ENCODE data around the gene KLHL22.

KLHL22 gene

DNA sequence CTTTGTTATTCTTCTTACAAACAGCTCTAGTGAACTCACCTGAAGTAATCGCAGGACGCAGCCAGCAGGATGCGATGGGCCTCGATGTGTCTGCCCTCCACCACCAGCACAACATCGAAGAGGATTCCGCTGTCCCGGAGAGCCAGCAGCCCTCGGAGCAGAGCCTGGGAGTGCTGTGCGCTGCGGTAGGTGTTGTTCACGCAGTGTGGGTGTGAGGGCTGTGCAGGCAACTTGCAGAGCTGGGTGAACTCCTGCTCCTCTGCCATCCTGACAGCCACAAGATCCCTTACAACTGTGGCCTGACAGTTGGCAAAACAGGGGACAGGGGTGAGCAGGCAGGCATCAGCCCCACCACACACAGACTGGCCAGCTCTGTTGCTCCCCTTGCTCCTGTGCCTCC is 6.6 kb downstream of the KLHL22 start:
- no peak overlapping the region for H2AFZ ChIP-seq (ENCODE audit: low read depth, low read length)
- H3K4me1 ChIP-seq (ENCODE audit: insufficient read depth, low read length) = no peaks in the 10 kb centered on the region
- peaks cover 53% of the 10 kb centered on the region for H3K79me2 ChIP-seq (ENCODE audit: insufficient read depth, low read length)
- ATAC-seq (ENCODE audit: insufficient read depth, low read depth) (no peak), DNase-seq (no peak)
- peaks cover 14% of the 10 kb centered on the region; the same call in 1 of the 2 replicates for H3K36me3 ChIP-seq (ENCODE audit: insufficient read depth, low read length)
- no peak overlapping the region for H3K27ac ChIP-seq (ENCODE audit: low read length)
- no peak overlapping the region for H3K9ac ChIP-seq (ENCODE audit: low read depth, low read length)
- no peaks in the 10 kb centered on the region for H3K27me3 ChIP-seq (ENCODE audit: insufficient read depth, low read length, poor library complexity)
- no peak overlapping the region for H3K4me2 ChIP-seq (ENCODE audit: insufficient read depth, low read length)
- no peaks in the 10 kb centered on the region for H3K9me3 ChIP-seq (ENCODE audit: insufficient read depth, low read length, severe bottlenecking)
- H4K20me1 ChIP-seq (ENCODE audit: insufficient read depth, low read length) = peaks cover 25% of the 10 kb centered on the region
- TF ChIP-seq EZH2 (IDR thresholded peaks at IDR 0.05; ENCODE audit: borderline replicate concordance, low read depth, low read length, severe bottlenecking) = no peak
- TF ChIP-seq, protein P1, sequence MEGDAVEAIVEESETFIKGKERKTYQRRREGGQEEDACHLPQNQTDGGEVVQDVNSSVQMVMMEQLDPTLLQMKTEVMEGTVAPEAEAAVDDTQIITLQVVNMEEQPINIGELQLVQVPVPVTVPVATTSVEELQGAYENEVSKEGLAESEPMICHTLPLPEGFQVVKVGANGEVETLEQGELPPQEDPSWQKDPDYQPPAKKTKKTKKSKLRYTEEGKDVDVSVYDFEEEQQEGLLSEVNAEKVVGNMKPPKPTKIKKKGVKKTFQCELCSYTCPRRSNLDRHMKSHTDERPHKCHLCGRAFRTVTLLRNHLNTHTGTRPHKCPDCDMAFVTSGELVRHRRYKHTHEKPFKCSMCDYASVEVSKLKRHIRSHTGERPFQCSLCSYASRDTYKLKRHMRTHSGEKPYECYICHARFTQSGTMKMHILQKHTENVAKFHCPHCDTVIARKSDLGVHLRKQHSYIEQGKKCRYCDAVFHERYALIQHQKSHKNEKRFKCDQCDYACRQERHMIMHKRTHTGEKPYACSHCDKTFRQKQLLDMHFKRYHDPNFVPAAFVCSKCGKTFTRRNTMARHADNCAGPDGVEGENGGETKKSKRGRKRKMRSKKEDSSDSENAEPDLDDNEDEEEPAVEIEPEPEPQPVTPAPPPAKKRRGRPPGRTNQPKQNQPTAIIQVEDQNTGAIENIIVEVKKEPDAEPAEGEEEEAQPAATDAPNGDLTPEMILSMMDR (IDR thresholded peaks at IDR 0.05; ENCODE audit: borderline replicate concordance, extremely low read depth, low read length, poor library complexity, severe bottlenecking) = no peak
- no peak overlapping the region for H3K4me3 ChIP-seq (ENCODE audit: low read depth in 1 of 2, low read length in 2 of 2)

DNA sequence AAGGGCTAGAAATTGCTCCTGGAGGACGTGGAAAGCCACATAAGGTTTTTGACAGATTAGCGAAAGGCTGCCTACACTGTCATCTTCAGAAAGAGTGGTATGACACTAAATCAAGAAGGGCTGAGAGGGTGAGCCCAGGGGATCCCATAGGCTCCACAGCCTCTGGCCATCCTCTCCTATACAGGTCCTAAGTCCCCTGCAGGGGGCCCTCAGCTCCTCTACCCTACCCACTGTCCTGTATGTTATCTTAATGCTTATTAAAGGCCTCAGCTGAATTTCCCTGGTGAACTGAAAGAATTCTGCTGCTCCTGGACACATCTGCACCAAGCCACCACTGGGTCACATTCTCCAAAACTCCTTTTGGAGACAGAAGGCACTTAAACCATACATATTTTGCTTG is 7.9 kb downstream of the KLHL22 start:
- Histone ChIP-seq H3K9ac (ENCODE audit: low read depth, low read length) (no peak overlapping the region), H2AFZ (ENCODE audit: low read depth, low read length) (no peak overlapping the region), H3K79me2 (ENCODE audit: insufficient read depth, low read length) (peaks cover 42% of the 10 kb centered on the region), H4K20me1 (ENCODE audit: insufficient read depth, low read length) (peaks cover 27% of the 10 kb centered on the region), H3K9me3 (ENCODE audit: insufficient read depth, low read length, severe bottlenecking) (no peaks in the 10 kb centered on the region), H3K4me1 (ENCODE audit: insufficient read depth, low read length) (no peaks in the 10 kb centered on the region), H3K36me3 (ENCODE audit: insufficient read depth, low read length) (peaks cover 23% of the 10 kb centered on the region), H3K4me3 (ENCODE audit: low read depth in 1 of 2, low read length in 2 of 2) (no peak overlapping the region), H3K27me3 (ENCODE audit: insufficient read depth, low read length, poor library complexity) (no peaks in the 10 kb centered on the region), H3K27ac (ENCODE audit: low read length) (no peak overlapping the region), H3K4me2 (ENCODE audit: insufficient read depth, low read length) (no peak overlapping the region)
- ATAC-seq (ENCODE audit: insufficient read depth, low read depth) (no peak), DNase-seq (no peak)
- TF ChIP-seq EZH2 (IDR thresholded peaks at IDR 0.05; ENCODE audit: borderline replicate concordance, low read depth, low read length, severe bottlenecking) = no peak
- TF ChIP-seq, protein P1 (IDR thresholded peaks at IDR 0.05; ENCODE audit: borderline replicate concordance, extremely low read depth, low read length, poor library complexity, severe bottlenecking) = no peak

DNA sequence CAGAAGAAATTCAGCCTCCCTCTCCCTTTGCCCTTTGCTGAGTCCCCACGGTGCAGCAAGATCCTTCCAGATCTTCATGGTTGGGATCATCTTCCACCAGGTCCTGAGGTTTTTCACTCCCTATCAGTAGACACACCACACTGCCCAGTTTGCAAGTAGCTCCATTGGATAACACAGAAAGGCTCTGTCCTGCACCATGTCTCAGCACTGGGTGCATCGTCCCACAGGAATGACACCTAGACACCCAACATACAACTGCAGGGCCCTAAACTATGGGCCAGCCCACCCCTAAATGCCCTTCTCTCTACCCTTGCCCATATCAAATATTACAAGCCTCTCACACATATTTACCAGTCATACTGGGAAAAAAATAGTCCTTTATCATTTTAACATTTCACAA is 9.4 kb downstream of the KLHL22 start:
- H3K27ac ChIP-seq (ENCODE audit: low read length) = no peak overlapping the region
- TF ChIP-seq EZH2 (IDR thresholded peaks at IDR 0.05; ENCODE audit: borderline replicate concordance, low read depth, low read length, severe bottlenecking) = no peak
- TF ChIP-seq, protein P1 (IDR thresholded peaks at IDR 0.05; ENCODE audit: borderline replicate concordance, extremely low read depth, low read length, poor library complexity, severe bottlenecking) = no peak
- no peaks in the 10 kb centered on the region for H3K4me1 ChIP-seq (ENCODE audit: insufficient read depth, low read length)
- no peak overlapping the region for H3K4me3 ChIP-seq (ENCODE audit: low read depth in 1 of 2, low read length in 2 of 2)
- no peak for ATAC-seq (ENCODE audit: insufficient read depth, low read depth)
- no peak overlapping the region for H2AFZ ChIP-seq (ENCODE audit: low read depth, low read length)
- no peaks in the 10 kb centered on the region for H3K9me3 ChIP-seq (ENCODE audit: insufficient read depth, low read length, severe bottlenecking)
- H3K27me3 ChIP-seq (ENCODE audit: insufficient read depth, low read length, poor library complexity) = no peaks in the 10 kb centered on the region
- DNase-seq = no peak
- H3K4me2 ChIP-seq (ENCODE audit: insufficient read depth, low read length) = no peak overlapping the region
- H3K79me2 ChIP-seq (ENCODE audit: insufficient read depth, low read length) = peaks cover 29% of the 10 kb centered on the region; the same call in 1 of the 2 replicates
- no peak overlapping the region for H3K9ac ChIP-seq (ENCODE audit: low read depth, low read length)
- H3K36me3 ChIP-seq (ENCODE audit: insufficient read depth, low read length) = peaks cover 23% of the 10 kb centered on the region
- H4K20me1 ChIP-seq (ENCODE audit: insufficient read depth, low read length) = peaks cover 22% of the 10 kb centered on the region

All from DND-41 (cell line).